OCI-LY1 (cell line): ENCODE data around the gene NEUROD6.

Experiments
- H2AFZ ChIP-seq: fragments of 200-600 bp; sonication (generic), shearing (Covaris generic); 2 replicates; pipeline ENCODE4 v1.6.0; 2014; ENCODE audit warnings: antibody characterized with exemption, mild to moderate bottlenecking, low read length
- H3F3A ChIP-seq: fragments of 200-600 bp; sonication (generic), shearing (Covaris generic); 2 replicates; pipeline ENCODE4 v1.6.0; 2014; ENCODE audit warnings: mild to moderate bottlenecking, antibody characterized with exemption, low read length, moderate library complexity; ENCODE audit not compliant: insufficient read depth
- H3K27ac ChIP-seq: fragments of 200-600 bp; sonication (generic); 2 replicates; pipeline ENCODE4 v1.5.1; 2014; ENCODE audit warnings: low read length, mixed run types, mild to moderate bottlenecking, low read depth; ENCODE audit not compliant: poor library complexity, severe bottlenecking
- H3K27me3 ChIP-seq: fragments of 200-600 bp; sonication (generic); 2 replicates; pipeline ENCODE4 v1.6.0; 2014; ENCODE audit warnings: antibody characterized with exemption, mild to moderate bottlenecking, low read length, moderate library complexity; ENCODE audit not compliant: insufficient read depth
- H3K36me3 ChIP-seq: fragments of 200-600 bp; sonication (generic); 2 replicates; pipeline ENCODE4 v1.6.1; 2014; ENCODE audit warnings: mild to moderate bottlenecking, antibody characterized with exemption, low read length, moderate library complexity, mixed read lengths; ENCODE audit not compliant: insufficient read depth
- H3K4me1 ChIP-seq: fragments of 200-600 bp; sonication (generic); 2 replicates; pipeline ENCODE4 v1.5.1; 2014; ENCODE audit warnings: mild to moderate bottlenecking, low read length, moderate library complexity; ENCODE audit not compliant: insufficient read depth, severe bottlenecking
- H3K4me2 ChIP-seq: fragments of 200-600 bp; sonication (generic), shearing (Covaris generic); 2 replicates; pipeline ENCODE4 v1.6.1; 2014; ENCODE audit warnings: low read length
- H3K4me3 ChIP-seq: fragments of 200-600 bp; sonication (generic); 2 replicates; pipeline ENCODE4 v1.5.1; 2014; ENCODE audit warnings: low read length, low read depth, mild to moderate bottlenecking, mixed read lengths; ENCODE audit not compliant: poor library complexity, severe bottlenecking
- H3K79me2 ChIP-seq: fragments of 200-600 bp; shearing (Covaris generic); 2 replicates; pipeline ENCODE4 v1.6.1; 2016; ENCODE audit warnings: mixed run types, low read length, mixed read lengths; ENCODE audit not compliant: insufficient read depth
- H3K9ac ChIP-seq: fragments of 200-600 bp; sonication (generic), shearing (Covaris generic); 2 replicates; pipeline ENCODE4 v1.6.1; 2014; ENCODE audit warnings: mild to moderate bottlenecking, low read length, mixed read lengths
- H3K9me2 ChIP-seq: fragments of 200-600 bp; sonication (generic), shearing (Covaris generic); 2 replicates; pipeline ENCODE4 v1.6.1; 2014; ENCODE audit warnings: low read depth, mild to moderate bottlenecking, low read length, mixed read lengths
- H3K9me3 ChIP-seq: fragments of 200-600 bp; shearing (Covaris generic); 2 replicates; pipeline ENCODE4 v1.6.1; 2014; ENCODE audit warnings: low read length, mixed read lengths
- H4K20me1 ChIP-seq: fragments of 200-600 bp; sonication (generic), shearing (Covaris generic); 2 replicates; pipeline ENCODE4 v1.6.0; 2016; ENCODE audit warnings: mild to moderate bottlenecking, low read length; ENCODE audit not compliant: insufficient read depth
- CTCF ChIP-seq: fragments of 200-600 bp; sonication (generic), shearing (Covaris generic); IDR thresholded peaks from 2 replicates; pipeline ENCODE4 v1.5.1; 2017; ENCODE audit warnings: mild to moderate bottlenecking, antibody characterized with exemption, low read length, moderate library complexity, mixed read lengths
- EZH2 ChIP-seq: fragments of 200-600 bp; sonication (generic), shearing (Covaris generic); IDR thresholded peaks from 2 replicates; pipeline ENCODE4 v1.8.0; 2017; ENCODE audit warnings: borderline replicate concordance, mixed run types, mild to moderate bottlenecking, antibody characterized with exemption, low read length, moderate library complexity, mixed read lengths

The NEUROD6 gene

GRCh38 chr7:31336202-31337001, 4.1 kb downstream of the NEUROD6 start:
- H2AFZ ChIP-seq: no peak overlapping the region
- no peaks in the 10 kb centered on the region for H3K36me3 ChIP-seq
- H3K27ac ChIP-seq: no peak overlapping the region
- H3K79me2 ChIP-seq: no peaks in the 10 kb centered on the region
- H3K4me2 ChIP-seq: no peak overlapping the region
- H3K9ac ChIP-seq: no peak overlapping the region
- H4K20me1 ChIP-seq: no peaks in the 10 kb centered on the region
- no peaks in the 10 kb centered on the region; the same call in 1 of the 2 replicates for H3K27me3 ChIP-seq
- no peak for TF ChIP-seq EZH2
- no peak for TF ChIP-seq CTCF
- H3K4me1 ChIP-seq: no peaks in the 10 kb centered on the region
- H3F3A ChIP-seq: no peaks in the 10 kb centered on the region
- H3K4me3 ChIP-seq: no peak overlapping the region
- no peaks in the 10 kb centered on the region for H3K9me3 ChIP-seq
- no peaks in the 10 kb centered on the region for H3K9me2 ChIP-seq

- H2AFZ ChIP-seq: no peak overlapping the region
- no peak overlapping the region for H3K9ac ChIP-seq
- no peak for TF ChIP-seq EZH2
- TF ChIP-seq CTCF: no peak
- no peaks in the 10 kb centered on the region for H3K79me2 ChIP-seq
- H3K36me3 ChIP-seq: no peaks in the 10 kb centered on the region
- H3K4me1 ChIP-seq: no peaks in the 10 kb centered on the region
- H3K4me2 ChIP-seq: no peak overlapping the region
- H4K20me1 ChIP-seq: no peaks in the 10 kb centered on the region
- no peaks in the 10 kb centered on the region for H3F3A ChIP-seq
- no peak overlapping the region for H3K27ac ChIP-seq
- no peaks in the 10 kb centered on the region for H3K9me3 ChIP-seq
- H3K4me3 ChIP-seq: no peak overlapping the region
- H3K27me3 ChIP-seq: no peaks in the 10 kb centered on the region; the same call in 1 of the 2 replicates
- no peaks in the 10 kb centered on the region for H3K9me2 ChIP-seq
Observed at GRCh38 chr7:31335884-31336201, 4.7 kb downstream of the NEUROD6 start.

- Histone ChIP-seq H3K4me2 (no peak overlapping the region), H3F3A (no peaks in the 10 kb centered on the region)
- TF ChIP-seq CTCF (no peak), EZH2 (no peak)
Observed at GRCh38 chr7:31335161-31335856, 5.2 kb downstream of the NEUROD6 start.

More at GRCh38 chr7:31335161-31335856, 5.2 kb downstream of the NEUROD6 start:
- Histone ChIP-seq H3K79me2 (no peaks in the 10 kb centered on the region), H3K27me3 (no peaks in the 10 kb centered on the region; the same call in 1 of the 2 replicates), H3K27ac (no peak overlapping the region), H4K20me1 (no peaks in the 10 kb centered on the region), H3K9me3 (no peaks in the 10 kb centered on the region), H3K9me2 (no peaks in the 10 kb centered on the region), H3K4me1 (no peaks in the 10 kb centered on the region), H3K9ac (no peak overlapping the region), H2AFZ (no peak overlapping the region), H3K4me3 (no peak overlapping the region), H3K36me3 (no peaks in the 10 kb centered on the region)
